LNCAP (cell line): Measurements from ENCODE around the gene LRP10.

Experiments used
- TF ChIP-seq, protein P1 (sequence below): fragments of 450-650 bp; IDR thresholded peaks from 2 replicates; pipeline ENCODE4 v1.5.1; 2017; ENCODE audit warnings: mild to moderate bottlenecking

The LRP10 gene

DNA sequence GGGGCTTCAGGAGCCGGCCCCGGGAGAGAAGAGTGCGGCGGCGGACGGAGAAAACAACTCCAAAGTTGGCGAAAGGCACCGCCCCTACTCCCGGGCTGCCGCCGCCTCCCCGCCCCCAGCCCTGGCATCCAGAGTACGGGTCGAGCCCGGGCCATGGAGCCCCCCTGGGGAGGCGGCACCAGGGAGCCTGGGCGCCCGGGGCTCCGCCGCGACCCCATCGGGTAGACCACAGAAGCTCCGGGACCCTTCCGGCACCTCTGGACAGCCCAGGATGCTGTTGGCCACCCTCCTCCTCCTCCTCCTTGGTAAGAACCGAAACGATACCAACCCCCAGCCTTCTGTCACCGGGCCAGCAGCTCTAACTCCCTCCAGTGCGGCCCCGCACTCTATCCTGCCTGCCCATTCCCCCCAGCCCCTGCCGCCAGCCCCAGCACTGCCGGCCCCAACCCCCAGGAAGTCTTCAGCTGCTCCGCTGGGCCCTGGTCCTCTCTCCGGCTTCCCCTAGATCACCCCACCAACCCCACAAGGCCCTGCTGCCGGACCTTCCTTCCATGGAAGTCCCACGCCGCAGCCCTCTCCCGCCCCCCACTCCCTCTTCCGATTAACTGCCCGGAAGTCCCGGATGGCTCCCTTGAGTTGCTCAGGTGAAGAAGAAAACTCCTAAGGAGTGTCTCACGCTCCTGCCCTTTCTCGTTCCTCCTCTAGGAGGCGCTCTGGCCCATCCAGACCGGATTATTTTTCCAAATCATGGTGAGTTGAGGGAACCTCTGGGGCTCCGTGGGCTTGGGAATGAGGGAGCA is 693 bp downstream of the LRP10 start:
- TF ChIP-seq, protein P1, sequence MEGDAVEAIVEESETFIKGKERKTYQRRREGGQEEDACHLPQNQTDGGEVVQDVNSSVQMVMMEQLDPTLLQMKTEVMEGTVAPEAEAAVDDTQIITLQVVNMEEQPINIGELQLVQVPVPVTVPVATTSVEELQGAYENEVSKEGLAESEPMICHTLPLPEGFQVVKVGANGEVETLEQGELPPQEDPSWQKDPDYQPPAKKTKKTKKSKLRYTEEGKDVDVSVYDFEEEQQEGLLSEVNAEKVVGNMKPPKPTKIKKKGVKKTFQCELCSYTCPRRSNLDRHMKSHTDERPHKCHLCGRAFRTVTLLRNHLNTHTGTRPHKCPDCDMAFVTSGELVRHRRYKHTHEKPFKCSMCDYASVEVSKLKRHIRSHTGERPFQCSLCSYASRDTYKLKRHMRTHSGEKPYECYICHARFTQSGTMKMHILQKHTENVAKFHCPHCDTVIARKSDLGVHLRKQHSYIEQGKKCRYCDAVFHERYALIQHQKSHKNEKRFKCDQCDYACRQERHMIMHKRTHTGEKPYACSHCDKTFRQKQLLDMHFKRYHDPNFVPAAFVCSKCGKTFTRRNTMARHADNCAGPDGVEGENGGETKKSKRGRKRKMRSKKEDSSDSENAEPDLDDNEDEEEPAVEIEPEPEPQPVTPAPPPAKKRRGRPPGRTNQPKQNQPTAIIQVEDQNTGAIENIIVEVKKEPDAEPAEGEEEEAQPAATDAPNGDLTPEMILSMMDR = peak; percentile 96

DNA sequence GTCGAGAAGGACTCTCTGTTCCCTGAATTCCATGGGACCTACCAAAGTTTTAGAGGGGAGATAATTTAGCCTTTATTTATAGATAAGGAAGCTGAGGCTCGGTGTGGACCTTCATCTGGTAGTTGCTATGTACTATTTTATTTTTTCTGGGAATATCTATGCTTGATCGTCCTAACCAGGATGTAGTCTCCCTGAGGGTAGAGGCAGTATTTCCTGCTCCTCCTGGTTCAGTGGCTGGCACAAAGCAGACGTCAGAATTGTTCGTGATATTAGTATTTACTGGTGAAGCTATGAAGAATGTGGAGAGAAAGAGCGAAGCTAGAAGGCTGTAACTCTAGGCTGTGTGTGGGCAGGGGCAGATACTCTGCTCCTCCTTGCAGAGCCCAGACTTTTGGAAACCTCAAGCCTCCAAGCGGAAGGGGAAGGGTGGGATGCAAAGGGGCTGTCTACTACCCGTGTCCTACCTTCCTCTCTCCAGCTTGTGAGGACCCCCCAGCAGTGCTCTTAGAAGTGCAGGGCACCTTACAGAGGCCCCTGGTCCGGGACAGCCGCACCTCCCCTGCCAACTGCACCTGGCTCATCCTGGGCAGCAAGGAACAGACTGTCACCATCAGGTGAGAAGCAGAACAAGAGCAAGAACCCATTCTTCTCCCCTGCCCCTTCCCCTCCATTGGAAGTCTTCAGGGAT is 1.4 kb downstream of the LRP10 start:
- TF ChIP-seq, protein P1 = peak; percentile 32; the same call in 1 of the 2 replicates

DNA sequence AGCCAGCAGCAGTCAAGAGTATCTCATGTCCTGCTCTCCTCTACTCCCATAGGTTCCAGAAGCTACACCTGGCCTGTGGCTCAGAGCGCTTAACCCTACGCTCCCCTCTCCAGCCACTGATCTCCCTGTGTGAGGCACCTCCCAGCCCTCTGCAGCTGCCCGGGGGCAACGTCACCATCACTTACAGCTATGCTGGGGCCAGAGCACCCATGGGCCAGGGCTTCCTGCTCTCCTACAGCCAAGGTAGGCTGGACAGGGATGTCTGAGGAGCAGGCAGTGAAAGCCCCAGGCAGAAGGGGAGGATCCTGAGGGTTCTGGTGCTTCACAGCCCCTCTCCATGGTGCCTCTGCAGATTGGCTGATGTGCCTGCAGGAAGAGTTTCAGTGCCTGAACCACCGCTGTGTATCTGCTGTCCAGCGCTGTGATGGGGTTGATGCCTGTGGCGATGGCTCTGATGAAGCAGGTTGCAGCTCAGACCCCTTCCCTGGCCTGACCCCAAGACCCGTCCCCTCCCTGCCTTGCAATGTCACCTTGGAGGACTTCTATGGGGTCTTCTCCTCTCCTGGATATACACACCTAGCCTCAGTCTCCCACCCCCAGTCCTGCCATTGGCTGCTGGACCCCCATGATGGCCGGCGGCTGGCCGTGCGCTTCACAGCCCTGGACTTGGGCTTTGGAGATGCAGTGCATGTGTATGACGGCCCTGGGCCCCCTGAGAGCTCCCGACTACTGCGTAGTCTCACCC is 3.6 kb downstream of the LRP10 start:
- TF ChIP-seq, protein P1 = no peak

DNA sequence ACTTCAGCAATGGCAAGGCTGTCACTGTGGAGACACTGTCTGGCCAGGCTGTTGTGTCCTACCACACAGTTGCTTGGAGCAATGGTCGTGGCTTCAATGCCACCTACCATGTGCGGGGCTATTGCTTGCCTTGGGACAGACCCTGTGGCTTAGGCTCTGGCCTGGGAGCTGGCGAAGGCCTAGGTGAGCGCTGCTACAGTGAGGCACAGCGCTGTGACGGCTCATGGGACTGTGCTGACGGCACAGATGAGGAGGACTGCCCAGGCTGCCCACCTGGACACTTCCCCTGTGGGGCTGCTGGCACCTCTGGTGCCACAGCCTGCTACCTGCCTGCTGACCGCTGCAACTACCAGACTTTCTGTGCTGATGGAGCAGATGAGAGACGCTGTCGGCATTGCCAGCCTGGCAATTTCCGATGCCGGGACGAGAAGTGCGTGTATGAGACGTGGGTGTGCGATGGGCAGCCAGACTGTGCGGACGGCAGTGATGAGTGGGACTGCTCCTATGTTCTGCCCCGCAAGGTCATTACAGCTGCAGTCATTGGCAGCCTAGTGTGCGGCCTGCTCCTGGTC is 4.3 kb downstream of the LRP10 start:
- TF ChIP-seq, protein P1 = no peak

DNA sequence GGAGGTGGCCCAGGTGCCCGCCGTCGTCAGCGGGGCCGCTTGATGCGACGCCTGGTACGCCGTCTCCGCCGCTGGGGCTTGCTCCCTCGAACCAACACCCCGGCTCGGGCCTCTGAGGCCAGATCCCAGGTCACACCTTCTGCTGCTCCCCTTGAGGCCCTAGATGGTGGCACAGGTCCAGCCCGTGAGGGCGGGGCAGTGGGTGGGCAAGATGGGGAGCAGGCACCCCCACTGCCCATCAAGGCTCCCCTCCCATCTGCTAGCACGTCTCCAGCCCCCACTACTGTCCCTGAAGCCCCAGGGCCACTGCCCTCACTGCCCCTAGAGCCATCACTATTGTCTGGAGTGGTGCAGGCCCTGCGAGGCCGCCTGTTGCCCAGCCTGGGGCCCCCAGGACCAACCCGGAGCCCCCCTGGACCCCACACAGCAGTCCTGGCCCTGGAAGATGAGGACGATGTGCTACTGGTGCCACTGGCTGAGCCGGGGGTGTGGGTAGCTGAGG is 5.5 kb downstream of the LRP10 start:
- TF ChIP-seq, protein P1 = no peak

DNA sequence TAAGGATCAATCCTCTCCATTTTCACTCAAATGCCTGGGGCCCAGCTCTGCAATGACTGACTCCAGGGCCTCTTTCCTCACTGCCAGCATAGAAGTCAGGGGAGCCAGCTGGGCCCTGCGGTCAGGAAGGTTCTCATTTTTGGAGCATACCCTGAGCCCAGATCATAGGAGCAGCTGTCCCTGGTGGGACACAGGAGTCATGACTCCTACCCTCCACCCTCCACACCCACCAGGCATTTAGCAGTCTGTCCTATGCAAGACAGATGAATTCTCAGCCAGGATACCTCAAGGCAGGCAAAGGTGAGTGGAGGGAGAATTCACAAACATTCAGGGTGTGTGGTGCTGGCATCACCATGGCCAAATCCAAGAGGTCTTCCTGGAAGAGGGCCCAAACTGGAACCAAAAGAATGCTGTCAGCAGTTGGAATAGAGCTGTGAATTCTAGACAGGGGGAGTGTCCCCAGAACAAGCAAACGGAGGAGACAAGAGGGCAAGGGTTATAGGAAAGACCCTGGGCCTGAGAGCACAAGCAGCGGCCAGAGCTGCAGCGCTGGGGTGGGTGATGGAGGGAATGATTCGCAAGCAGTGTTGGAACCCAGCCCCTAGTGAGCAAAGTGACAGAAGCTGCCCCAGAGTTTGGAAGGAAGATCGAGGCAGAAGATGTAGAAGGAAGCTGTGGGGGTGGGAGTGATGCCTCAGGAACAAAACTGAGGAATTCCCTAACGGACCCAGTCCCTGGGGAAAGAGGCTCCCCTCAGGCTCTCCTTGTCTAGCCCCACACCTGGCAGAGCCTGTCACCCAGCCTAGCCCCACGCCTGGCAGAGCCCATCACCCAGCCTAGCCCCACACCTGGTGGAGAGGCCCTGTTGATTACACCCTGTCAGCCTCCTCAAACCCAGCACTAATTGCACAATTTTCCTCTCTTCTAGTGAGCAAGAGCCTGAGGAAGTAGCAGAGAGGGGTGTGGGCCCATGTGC is 7.0 kb downstream of the LRP10 start:
- TF ChIP-seq, protein P1 = no peak
